OCI-LY1 (cell line): ENCODE measurements around the gene DEPDC5.

ENCODE experiments used
- EZH2 ChIP-seq: fragments of 200-600 bp; sonication (generic), shearing (Covaris generic); IDR thresholded peaks from 2 replicates; pipeline ENCODE4 v1.8.0; 2017; ENCODE audit warnings: borderline replicate concordance, mixed run types, mild to moderate bottlenecking, antibody characterized with exemption, low read length, moderate library complexity, mixed read lengths
- TF ChIP-seq, protein P1 (sequence below): fragments of 200-600 bp; sonication (generic), shearing (Covaris generic); IDR thresholded peaks from 2 replicates; pipeline ENCODE4 v1.5.1; 2017; ENCODE audit warnings: mild to moderate bottlenecking, antibody characterized with exemption, low read length, moderate library complexity, mixed read lengths

DNA sequence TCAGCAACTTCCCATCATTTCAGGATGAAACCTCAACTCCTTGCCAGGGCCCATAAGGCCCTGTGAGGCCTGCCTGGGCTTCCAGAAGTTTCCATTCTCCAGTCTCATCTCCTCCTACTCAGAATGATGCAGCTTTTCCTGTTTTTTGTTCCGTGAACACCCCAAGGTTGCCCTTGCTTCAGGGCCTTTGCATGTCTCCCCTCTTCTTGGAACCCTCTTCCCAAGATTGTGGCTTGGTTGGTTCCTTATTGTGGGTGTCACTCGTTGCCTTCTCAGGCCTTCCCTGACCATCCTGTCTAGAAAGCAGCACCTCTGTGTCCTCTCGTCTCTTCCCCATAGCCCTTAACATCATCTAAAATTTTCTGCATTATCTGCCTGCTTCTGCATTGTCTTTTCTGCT, 167.3 kb downstream of the DEPDC5 start:
- TF ChIP-seq, protein P1, sequence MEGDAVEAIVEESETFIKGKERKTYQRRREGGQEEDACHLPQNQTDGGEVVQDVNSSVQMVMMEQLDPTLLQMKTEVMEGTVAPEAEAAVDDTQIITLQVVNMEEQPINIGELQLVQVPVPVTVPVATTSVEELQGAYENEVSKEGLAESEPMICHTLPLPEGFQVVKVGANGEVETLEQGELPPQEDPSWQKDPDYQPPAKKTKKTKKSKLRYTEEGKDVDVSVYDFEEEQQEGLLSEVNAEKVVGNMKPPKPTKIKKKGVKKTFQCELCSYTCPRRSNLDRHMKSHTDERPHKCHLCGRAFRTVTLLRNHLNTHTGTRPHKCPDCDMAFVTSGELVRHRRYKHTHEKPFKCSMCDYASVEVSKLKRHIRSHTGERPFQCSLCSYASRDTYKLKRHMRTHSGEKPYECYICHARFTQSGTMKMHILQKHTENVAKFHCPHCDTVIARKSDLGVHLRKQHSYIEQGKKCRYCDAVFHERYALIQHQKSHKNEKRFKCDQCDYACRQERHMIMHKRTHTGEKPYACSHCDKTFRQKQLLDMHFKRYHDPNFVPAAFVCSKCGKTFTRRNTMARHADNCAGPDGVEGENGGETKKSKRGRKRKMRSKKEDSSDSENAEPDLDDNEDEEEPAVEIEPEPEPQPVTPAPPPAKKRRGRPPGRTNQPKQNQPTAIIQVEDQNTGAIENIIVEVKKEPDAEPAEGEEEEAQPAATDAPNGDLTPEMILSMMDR = no peak
- TF ChIP-seq EZH2 = no peak
